Measurements from ENCODE around the gene AP2S1.
A peak's percentile ranks its signal among the peaks of the same experiment; 100 is the strongest.

The AP2S1 gene

GRCh38 chr19:46813839-46814358 is 36.7 kb downstream of the AP2S1 start:
- no CpG with 5 or more reads among the region's 7 CpGs for WGBS, 2 donors (ENCODE audit: extremely low coverage in 2 of 2, insufficient read length in 2 of 2, insufficient replicate concordance in 1 of 2)
- H2BK12ac ChIP-seq (ENCODE audit: low read length), result no peak overlapping the region
- peak overlapping the region; percentile 39 for H2BK5ac ChIP-seq (ENCODE audit: low read length)
- no peak overlapping the region for H3K4me2 ChIP-seq (ENCODE audit: insufficient read depth, low read length, poor library complexity, severe bottlenecking)
- H3K27me3 ChIP-seq (ENCODE audit: control insufficient read depth in 3 of 3, insufficient read depth in 3 of 3, low read depth in 1 of 3, low read length in 3 of 3), result peaks cover 0 to 2% (median 0%) of the 10 kb centered on the region in 3 experiments
- no peak overlapping the region for H4K91ac ChIP-seq (ENCODE audit: low read depth, low read length, poor library complexity)
- DNase-seq (ENCODE audit: low spot score), result no peak
- H3K9me3 ChIP-seq (replicated peaks in 1 of 2; ENCODE audit: control insufficient read depth in 2 of 2, insufficient read depth in 1 of 2, low read depth in 1 of 2, low read length in 2 of 2), result peaks cover 0 to 3% of the 10 kb centered on the region in 2 donors
- no peak overlapping the region for H2BK15ac ChIP-seq (ENCODE audit: low read length)
- peak overlapping the region; percentile 75 for H2AFZ ChIP-seq (ENCODE audit: low read length)
- no peaks in the 10 kb centered on the region for H3K79me1 ChIP-seq (ENCODE audit: low read depth, low read length)
- no peak overlapping the region for H4K8ac ChIP-seq (ENCODE audit: low read depth, low read length)
- H3K27ac ChIP-seq (replicated peaks; ENCODE audit: low read length), result no peak overlapping the region
- no peak overlapping the region for H3K4ac ChIP-seq (ENCODE audit: low read length)
- no peaks in the 10 kb centered on the region for H3K36me3 ChIP-seq (replicated peaks in 1 of 2; ENCODE audit: control insufficient read depth in 2 of 2, insufficient read depth in 2 of 2, low read length in 2 of 2)
- no peak overlapping the region for H2BK120ac ChIP-seq (ENCODE audit: low read depth, low read length)
- H3K9ac ChIP-seq (ENCODE audit: low read depth, low read length, poor library complexity), result no peak overlapping the region
- no peak overlapping the region for H3K14ac ChIP-seq (ENCODE audit: low read length)
- peaks cover 8 to 10% of the 10 kb centered on the region in 2 donors for H3K4me1 ChIP-seq (ENCODE audit: control insufficient read depth in 2 of 2, insufficient read depth in 1 of 2, low read depth in 1 of 2, low read length in 2 of 2)
- no peak overlapping the region for H2AK5ac ChIP-seq (ENCODE audit: low read depth, low read length)
- no peak overlapping the region for H3K18ac ChIP-seq (ENCODE audit: low read length)
- no peak overlapping the region for H3K4me3 ChIP-seq (ENCODE audit: low read length in 2 of 2)
- no peak overlapping the region for H3K23ac ChIP-seq (ENCODE audit: low read depth, low read length, poor library complexity)

DNA sequence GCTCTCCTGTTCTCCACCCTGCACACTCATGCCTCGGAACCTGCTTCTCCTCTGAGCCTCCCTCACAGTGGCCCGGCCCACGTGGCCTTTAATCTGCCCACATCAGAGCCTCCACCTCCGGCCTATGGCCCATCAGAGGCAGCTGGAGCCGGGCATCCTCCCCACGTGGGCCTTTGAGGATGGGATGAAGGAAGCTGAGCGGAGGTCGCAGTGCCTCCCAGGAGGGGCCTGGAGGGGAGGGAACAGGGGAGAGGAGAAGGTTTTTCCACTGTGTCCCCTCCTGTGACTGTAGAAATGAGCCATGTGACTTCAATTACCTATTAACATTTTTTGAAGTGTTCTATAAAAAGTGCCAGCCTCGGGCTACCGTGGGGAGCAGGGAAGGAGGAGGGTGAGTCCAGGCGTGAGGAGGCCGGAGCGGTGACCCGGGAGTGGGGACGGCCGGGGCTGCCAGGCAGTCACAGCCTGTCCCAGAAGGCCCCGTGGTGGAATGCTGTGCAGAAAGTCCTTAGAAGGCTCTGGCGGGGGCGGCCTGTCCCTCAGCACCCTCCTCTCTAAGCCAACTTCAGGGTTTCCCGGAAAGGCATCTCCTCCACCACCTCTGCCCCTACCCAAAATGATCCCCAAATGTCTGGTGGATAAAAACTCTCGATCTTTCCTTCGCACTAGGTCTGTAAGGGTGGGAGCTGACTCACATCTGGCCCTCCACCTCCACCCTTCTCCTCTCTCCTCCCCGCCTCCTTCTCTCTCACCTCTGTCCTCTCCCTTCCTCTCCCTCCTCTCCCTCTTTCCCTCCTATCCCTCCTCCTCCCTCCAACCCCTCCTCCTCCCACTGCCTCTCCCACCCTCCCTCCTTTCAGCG is 37.4 kb downstream of the AP2S1 start:
- Histone ChIP-seq H4K8ac (ENCODE audit: low read depth, low read length) (peak overlapping the region; percentile 100), H3K4me1 (ENCODE audit: control insufficient read depth in 2 of 2, insufficient read depth in 1 of 2, low read depth in 1 of 2, low read length in 2 of 2) (peaks cover 8 to 10% of the 10 kb centered on the region in 2 donors), H3K27ac (replicated peaks; ENCODE audit: low read length) (no peak overlapping the region), H3K4ac (ENCODE audit: low read length) (no peak overlapping the region), H2BK120ac (ENCODE audit: low read depth, low read length) (no peak overlapping the region), H3K27me3 (ENCODE audit: control insufficient read depth in 3 of 3, insufficient read depth in 3 of 3, low read depth in 1 of 3, low read length in 3 of 3) (peaks cover 0 to 2% (median 0%) of the 10 kb centered on the region in 3 experiments), H3K9ac (ENCODE audit: low read depth, low read length, poor library complexity) (no peak overlapping the region), H2AFZ (ENCODE audit: low read length) (peak overlapping the region; percentile 75), H2BK12ac (ENCODE audit: low read length) (peak overlapping the region; percentile 22), H4K91ac (ENCODE audit: low read depth, low read length, poor library complexity) (no peak overlapping the region), H2AK5ac (ENCODE audit: low read depth, low read length) (peak overlapping the region; percentile 46), H3K4me3 (ENCODE audit: low read length in 2 of 2) (no peak overlapping the region), H3K36me3 (replicated peaks in 1 of 2; ENCODE audit: control insufficient read depth in 2 of 2, insufficient read depth in 2 of 2, low read length in 2 of 2) (no peaks in the 10 kb centered on the region), H3K14ac (ENCODE audit: low read length) (peak overlapping the region; percentile 56), H2BK15ac (ENCODE audit: low read length) (peak overlapping the region; percentile 89), H3K18ac (ENCODE audit: low read length) (peak overlapping the region; percentile 85), H3K79me1 (ENCODE audit: low read depth, low read length) (no peaks in the 10 kb centered on the region), H2BK5ac (ENCODE audit: low read length) (peak overlapping the region; percentile 39), H3K9me3 (replicated peaks in 1 of 2; ENCODE audit: control insufficient read depth in 2 of 2, insufficient read depth in 1 of 2, low read depth in 1 of 2, low read length in 2 of 2) (peaks cover 0 to 2% of the 10 kb centered on the region in 2 donors), H3K23ac (ENCODE audit: low read depth, low read length, poor library complexity) (no peak overlapping the region), H3K4me2 (ENCODE audit: insufficient read depth, low read length, poor library complexity, severe bottlenecking) (peak overlapping the region; percentile 11)
- WGBS, 2 donors (ENCODE audit: extremely low coverage in 2 of 2, insufficient read length in 2 of 2, insufficient replicate concordance in 1 of 2), result no CpG with 5 or more reads among the region's 24 CpGs
- no peak for DNase-seq (ENCODE audit: low spot score)

GRCh38 chr19:46809534-46810272 is 40.9 kb downstream of the AP2S1 start:
- Histone ChIP-seq H3K79me1 (ENCODE audit: low read depth, low read length) (no peaks in the 10 kb centered on the region), H4K91ac (ENCODE audit: low read depth, low read length, poor library complexity) (no peak overlapping the region), H3K9ac (ENCODE audit: low read depth, low read length, poor library complexity) (no peak overlapping the region), H2AFZ (ENCODE audit: low read length) (no peak overlapping the region), H3K9me3 (replicated peaks in 1 of 2; ENCODE audit: control insufficient read depth in 2 of 2, insufficient read depth in 1 of 2, low read depth in 1 of 2, low read length in 2 of 2) (peaks cover 0 to 2% of the 10 kb centered on the region in 2 donors), H2AK5ac (ENCODE audit: low read depth, low read length) (peak overlapping the region; percentile 72), H2BK120ac (ENCODE audit: low read depth, low read length) (no peak overlapping the region), H3K27ac (replicated peaks; ENCODE audit: low read length) (no peak overlapping the region), H3K4ac (ENCODE audit: low read length) (no peak overlapping the region), H2BK12ac (ENCODE audit: low read length) (peak overlapping the region; percentile 82), H3K23ac (ENCODE audit: low read depth, low read length, poor library complexity) (peak overlapping the region; percentile 86), H3K18ac (ENCODE audit: low read length) (peak overlapping the region; percentile 70), H3K4me2 (ENCODE audit: insufficient read depth, low read length, poor library complexity, severe bottlenecking) (no peak overlapping the region), H4K8ac (ENCODE audit: low read depth, low read length) (no peak overlapping the region), H2BK5ac (ENCODE audit: low read length) (peak overlapping the region; percentile 63), H3K36me3 (replicated peaks in 1 of 2; ENCODE audit: control insufficient read depth in 2 of 2, insufficient read depth in 2 of 2, low read length in 2 of 2) (no peaks in the 10 kb centered on the region), H3K27me3 (ENCODE audit: control insufficient read depth in 3 of 3, insufficient read depth in 3 of 3, low read depth in 1 of 3, low read length in 3 of 3) (peaks cover 0 to 2% (median 0%) of the 10 kb centered on the region in 3 experiments), H2BK15ac (ENCODE audit: low read length) (peak overlapping the region; percentile 75), H3K4me3 (ENCODE audit: low read length in 2 of 2) (peak overlapping the region in 1 of 2 donors; percentile 15), H3K4me1 (ENCODE audit: control insufficient read depth in 2 of 2, insufficient read depth in 1 of 2, low read depth in 1 of 2, low read length in 2 of 2) (peaks cover 8 to 10% of the 10 kb centered on the region in 2 donors), H3K14ac (ENCODE audit: low read length) (no peak overlapping the region)
- no peak for DNase-seq (ENCODE audit: low spot score)
- no CpG with 5 or more reads among the region's 13 CpGs for WGBS, 2 donors (ENCODE audit: extremely low coverage in 2 of 2, insufficient read length in 2 of 2, insufficient replicate concordance in 1 of 2)

Measured in neuronal stem cell (in vitro differentiated cells).